GM12865 (cell line): ENCODE results near the gene FUCA2.
A peak's percentile ranks its signal among the peaks of the same experiment; 100 is the strongest.

ENCODE experiments used
- DNase-seq: peaks from one replicate; pipeline ENCODE4 v3.0.0; 2010; ENCODE audit warnings: low read depth
- H3K4me3 ChIP-seq: 2 replicates; pipeline ENCODE4 v1.5.1; 2011; ENCODE audit warnings: mild to moderate bottlenecking, low read depth, low read length, control low read depth
- TF ChIP-seq, protein P1 (sequence below): IDR thresholded peaks from 2 replicates; pipeline ENCODE4 v1.5.1; 2011; ENCODE audit warnings: low read length, control low read depth, low read depth, inconsistent platforms; ENCODE audit not compliant: insufficient read depth; ENCODE audit errors: missing control alignments

Gene FUCA2

DNA sequence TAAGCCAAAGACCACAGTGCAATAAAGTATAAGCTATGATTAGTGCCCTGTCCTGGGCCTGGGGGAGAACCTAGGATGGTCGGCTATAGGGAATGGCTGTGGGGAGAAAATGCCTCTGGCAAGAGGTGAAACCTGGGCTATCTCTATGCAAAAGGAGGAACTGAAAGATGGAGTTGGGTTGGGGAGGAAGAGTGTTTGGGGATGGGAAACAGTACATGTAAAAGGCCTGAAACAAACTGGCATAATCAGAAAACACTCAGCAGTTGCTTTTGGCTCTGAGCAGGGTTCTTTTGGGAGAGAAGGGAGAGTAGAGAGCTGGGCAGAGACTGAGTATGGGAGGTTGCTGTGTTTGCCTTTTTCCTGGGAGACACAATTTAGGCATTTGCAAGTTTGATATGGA lies 31.9 kb upstream of the FUCA2 start:
- no peak overlapping the region for H3K4me3 ChIP-seq
- peak; percentile 11 for DNase-seq
- TF ChIP-seq, protein P1, sequence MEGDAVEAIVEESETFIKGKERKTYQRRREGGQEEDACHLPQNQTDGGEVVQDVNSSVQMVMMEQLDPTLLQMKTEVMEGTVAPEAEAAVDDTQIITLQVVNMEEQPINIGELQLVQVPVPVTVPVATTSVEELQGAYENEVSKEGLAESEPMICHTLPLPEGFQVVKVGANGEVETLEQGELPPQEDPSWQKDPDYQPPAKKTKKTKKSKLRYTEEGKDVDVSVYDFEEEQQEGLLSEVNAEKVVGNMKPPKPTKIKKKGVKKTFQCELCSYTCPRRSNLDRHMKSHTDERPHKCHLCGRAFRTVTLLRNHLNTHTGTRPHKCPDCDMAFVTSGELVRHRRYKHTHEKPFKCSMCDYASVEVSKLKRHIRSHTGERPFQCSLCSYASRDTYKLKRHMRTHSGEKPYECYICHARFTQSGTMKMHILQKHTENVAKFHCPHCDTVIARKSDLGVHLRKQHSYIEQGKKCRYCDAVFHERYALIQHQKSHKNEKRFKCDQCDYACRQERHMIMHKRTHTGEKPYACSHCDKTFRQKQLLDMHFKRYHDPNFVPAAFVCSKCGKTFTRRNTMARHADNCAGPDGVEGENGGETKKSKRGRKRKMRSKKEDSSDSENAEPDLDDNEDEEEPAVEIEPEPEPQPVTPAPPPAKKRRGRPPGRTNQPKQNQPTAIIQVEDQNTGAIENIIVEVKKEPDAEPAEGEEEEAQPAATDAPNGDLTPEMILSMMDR = no peak

DNA sequence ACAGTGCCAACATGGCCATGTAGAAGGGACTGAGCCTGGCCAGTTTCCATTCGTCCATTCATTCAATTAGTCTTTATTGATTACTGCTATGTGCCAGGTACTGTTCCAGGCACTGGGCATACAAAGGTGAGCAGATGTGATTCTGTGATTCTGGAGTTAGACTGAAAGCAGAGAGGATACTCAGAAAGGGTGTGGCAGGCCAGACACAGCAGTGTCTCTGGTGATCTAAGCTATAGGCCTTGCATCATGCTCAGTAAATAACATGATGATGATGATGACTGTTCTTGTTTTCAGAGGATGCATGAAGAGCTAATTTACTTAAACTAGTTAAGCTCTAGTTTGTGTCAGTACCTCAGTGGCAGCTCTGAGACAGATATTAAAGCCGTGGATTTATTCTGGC lies 31.4 kb upstream of the FUCA2 start:
- no peak overlapping the region for H3K4me3 ChIP-seq
- TF ChIP-seq, protein P1 = no peak
- no peak for DNase-seq

DNA sequence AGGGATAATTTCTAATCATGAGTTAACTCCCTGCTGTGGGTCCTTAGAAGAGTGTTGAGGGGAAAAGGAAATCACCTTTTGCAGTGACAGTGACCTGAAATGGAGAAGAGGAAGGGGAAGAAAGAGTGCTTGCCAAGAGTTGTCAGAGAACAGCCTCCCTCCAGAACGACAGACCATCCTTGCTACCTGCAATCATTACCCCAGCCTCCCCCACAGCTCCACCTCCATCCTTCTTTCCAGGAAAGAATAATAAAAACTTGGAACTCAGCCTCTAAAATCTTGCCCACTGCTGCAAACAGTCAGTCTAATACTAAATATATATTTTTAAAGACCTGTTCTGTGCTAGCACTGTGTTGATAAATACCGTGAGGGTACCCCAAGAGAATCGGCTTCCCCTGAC lies 28.7 kb upstream of the FUCA2 start:
- H3K4me3 ChIP-seq = no peak overlapping the region
- no peak for DNase-seq
- TF ChIP-seq, protein P1 = no peak

DNA sequence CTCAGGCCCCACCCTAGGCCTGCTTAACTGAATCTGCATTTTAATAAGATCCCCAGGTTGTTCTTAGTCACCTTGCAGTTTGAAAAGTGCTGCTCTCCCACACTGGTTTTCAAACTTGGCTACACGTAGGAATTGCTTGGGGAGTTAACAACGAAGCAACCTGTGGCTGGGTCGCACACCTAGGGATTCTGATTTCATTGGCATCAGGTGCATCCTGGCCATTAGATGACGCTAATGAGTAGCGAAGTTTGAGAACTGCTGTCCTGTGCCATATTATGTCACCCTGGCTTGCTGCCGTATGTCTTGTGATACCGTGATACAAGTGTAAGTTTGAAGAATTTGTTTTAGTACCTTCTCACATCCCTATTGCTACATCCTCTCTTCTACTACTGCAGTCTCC lies 28.2 kb upstream of the FUCA2 start:
- DNase-seq = no peak
- TF ChIP-seq, protein P1 = no peak
- H3K4me3 ChIP-seq = no peak overlapping the region

DNA sequence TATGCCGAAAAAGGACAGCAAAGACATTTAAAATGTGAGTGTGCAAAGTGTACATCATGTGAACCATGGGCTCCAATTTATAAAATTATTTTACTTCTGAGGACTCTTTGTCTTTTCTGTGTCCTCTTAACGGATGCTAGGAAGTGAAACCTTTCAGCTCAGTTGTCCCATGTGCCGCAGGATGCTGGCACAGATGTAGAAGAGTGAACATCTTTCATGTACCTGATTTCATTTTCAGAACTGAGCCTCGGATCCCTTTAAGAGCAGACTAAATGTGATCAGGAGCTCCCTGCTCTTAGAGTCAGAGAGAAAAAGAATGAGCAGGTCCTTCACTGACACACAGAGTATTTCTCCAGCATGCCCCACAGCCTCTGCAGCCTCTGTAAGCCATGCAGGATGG lies 27.6 kb upstream of the FUCA2 start:
- H3K4me3 ChIP-seq = no peak overlapping the region
- TF ChIP-seq, protein P1 = no peak
- DNase-seq = peak; percentile 36

DNA sequence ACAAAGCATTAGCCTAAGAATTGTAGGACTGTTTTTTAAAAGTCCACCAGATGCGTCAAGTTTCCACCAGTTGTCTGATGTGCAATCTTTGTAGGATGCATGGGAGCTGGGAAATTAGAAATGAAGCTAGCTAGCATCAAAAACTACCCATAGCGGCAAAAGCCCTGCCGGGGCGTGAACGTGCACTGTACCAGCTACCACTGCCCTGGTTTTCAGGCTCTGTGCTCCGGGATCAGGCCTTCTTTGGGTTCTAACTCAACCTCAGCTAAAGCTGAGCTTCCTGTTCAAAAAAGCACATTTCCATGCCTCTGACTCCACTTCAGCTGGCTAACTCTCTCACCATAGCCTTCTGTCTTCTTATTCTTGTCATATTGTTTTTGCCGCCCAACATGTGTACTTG lies 26.9 kb upstream of the FUCA2 start:
- no peak for DNase-seq
- TF ChIP-seq, protein P1 = no peak
- no peak overlapping the region for H3K4me3 ChIP-seq

DNA sequence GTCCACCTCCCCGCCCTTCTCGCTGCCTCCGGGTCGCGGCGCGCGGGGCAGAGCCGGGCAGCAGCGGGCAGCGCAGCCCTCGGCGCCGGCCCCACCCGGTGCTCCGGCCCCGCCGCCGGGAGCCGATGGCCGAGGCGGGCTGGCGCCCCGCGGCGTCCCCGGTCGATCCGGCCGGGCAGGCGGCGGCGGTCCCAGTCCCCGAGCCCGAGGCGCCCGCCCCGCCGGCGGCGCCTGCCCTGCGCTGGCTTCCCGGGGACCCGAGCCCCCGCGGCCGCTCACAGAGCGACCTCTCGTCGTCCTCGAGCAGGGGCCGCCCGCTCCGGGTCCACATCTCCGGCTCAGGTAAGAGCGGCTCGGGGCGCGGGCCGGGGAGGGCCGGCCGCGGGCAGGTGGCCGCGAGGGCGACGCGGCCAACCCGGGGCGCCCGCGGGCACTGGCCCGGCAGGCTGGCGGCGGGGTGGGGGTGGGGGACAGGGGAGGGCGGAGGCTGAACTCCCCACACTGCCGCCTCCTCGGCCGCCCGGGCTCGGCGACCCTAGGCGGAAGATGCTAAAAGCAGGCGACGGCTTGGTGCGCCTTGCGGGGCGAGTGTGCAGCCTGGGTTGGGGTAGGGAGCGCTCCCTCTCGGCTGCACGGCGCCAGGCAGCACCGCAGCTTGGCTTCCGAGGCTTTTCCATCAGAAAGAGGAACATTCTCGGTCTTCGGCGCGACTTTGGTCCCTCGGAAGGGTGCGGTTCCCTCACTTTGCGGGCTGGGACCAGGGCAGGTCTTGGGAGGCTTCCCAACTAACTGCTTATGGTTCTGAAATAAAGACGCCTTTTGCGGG lies 25.6 kb upstream of the FUCA2 start:
- TF ChIP-seq, protein P1 = peak; percentile 46
- H3K4me3 ChIP-seq = peak overlapping the region; percentile 53
- DNase-seq = peak; percentile 70
